Lower leg skin (tissue), 3 donors: ENCODE results near the gene TFAP2A.

Source experiments
- POLR2A ChIP-seq, 2 donors: fragments of 450-650 bp; IDR thresholded peaks; one replicate each; pipeline ENCODE4 v1.6.1; 2016 to 2017; ENCODE audit warnings: antibody characterized with exemption in 2 of 2, mild to moderate bottlenecking in 1 of 2, moderate library complexity in 1 of 2
- TF ChIP-seq, protein P1 (sequence below), 3 donors: fragments of 450-650 bp; IDR thresholded peaks; one replicate each; pipeline ENCODE4 v1.5.1; 2016; ENCODE audit warnings: antibody characterized with exemption in 3 of 3, mild to moderate bottlenecking in 3 of 3, moderate library complexity in 2 of 3

DNA sequence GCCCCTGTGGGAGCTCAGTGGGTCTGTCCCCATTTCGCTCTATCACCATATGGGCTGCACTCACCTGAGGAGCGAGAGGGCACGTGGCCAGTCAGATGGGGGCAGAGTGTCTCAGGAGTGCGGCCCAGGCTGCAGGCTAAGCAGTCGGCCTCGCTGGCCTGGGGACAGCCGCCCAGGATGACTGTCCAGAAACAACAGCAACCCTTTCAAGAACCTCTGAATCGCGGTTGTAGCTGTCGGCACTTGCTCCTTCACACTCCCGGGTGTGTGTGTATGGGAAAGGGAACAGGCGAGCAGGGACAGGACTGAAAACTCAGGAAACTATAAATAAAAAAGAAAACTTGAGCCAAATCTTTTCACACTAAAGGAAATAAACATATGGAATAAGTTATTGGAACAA lies 63.1 kb downstream of the TFAP2A start:
- TF ChIP-seq, protein P1, sequence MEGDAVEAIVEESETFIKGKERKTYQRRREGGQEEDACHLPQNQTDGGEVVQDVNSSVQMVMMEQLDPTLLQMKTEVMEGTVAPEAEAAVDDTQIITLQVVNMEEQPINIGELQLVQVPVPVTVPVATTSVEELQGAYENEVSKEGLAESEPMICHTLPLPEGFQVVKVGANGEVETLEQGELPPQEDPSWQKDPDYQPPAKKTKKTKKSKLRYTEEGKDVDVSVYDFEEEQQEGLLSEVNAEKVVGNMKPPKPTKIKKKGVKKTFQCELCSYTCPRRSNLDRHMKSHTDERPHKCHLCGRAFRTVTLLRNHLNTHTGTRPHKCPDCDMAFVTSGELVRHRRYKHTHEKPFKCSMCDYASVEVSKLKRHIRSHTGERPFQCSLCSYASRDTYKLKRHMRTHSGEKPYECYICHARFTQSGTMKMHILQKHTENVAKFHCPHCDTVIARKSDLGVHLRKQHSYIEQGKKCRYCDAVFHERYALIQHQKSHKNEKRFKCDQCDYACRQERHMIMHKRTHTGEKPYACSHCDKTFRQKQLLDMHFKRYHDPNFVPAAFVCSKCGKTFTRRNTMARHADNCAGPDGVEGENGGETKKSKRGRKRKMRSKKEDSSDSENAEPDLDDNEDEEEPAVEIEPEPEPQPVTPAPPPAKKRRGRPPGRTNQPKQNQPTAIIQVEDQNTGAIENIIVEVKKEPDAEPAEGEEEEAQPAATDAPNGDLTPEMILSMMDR (IDR thresholded peaks at IDR 0.05) = no peak
- no peak for TF ChIP-seq POLR2A (IDR thresholded peaks at IDR 0.05)
